Muscle layer of duodenum (tissue), 2 donors: ENCODE measurements around the gene ARID1A.
A peak's percentile ranks its signal among the peaks of the same experiment; 100 is the strongest.

ENCODE experiments used
- H3K27ac ChIP-seq: one replicate; pipeline ENCODE4 v1.7.0; 2013; ENCODE audit warnings: mild to moderate bottlenecking, low read length
- H3K27me3 ChIP-seq: one replicate; pipeline ENCODE4 v1.7.0; 2013; ENCODE audit warnings: low read depth, mild to moderate bottlenecking, control low read depth, low read length
- H3K36me3 ChIP-seq, 2 donors: one replicate each; pipeline ENCODE4 v1.7.0; 2013; ENCODE audit warnings: low read length in 2 of 2, control low read depth in 1 of 2, mild to moderate bottlenecking in 1 of 2; ENCODE audit not compliant: insufficient read depth in 2 of 2, control insufficient read depth in 1 of 2
- H3K4me1 ChIP-seq, 2 donors: one replicate each; pipeline ENCODE4 v1.7.0; 2013; ENCODE audit warnings: low read length in 2 of 2, mild to moderate bottlenecking in 2 of 2, control low read depth in 1 of 2, moderate library complexity in 1 of 2; ENCODE audit not compliant: insufficient read depth in 2 of 2, control insufficient read depth in 1 of 2
- H3K4me3 ChIP-seq, 2 donors: one replicate each; pipeline ENCODE4 v1.7.0; 2013; ENCODE audit warnings: low read length in 2 of 2, low read depth in 1 of 2, mild to moderate bottlenecking in 1 of 2
- H3K9me3 ChIP-seq, 2 donors: one replicate each; pipeline ENCODE4 v1.7.0; 2013; ENCODE audit warnings: low read length in 2 of 2, control low read depth in 1 of 2, mild to moderate bottlenecking in 1 of 2; ENCODE audit not compliant: control insufficient read depth in 1 of 2
- donor health status: healthy.

Gene ARID1A

DNA sequence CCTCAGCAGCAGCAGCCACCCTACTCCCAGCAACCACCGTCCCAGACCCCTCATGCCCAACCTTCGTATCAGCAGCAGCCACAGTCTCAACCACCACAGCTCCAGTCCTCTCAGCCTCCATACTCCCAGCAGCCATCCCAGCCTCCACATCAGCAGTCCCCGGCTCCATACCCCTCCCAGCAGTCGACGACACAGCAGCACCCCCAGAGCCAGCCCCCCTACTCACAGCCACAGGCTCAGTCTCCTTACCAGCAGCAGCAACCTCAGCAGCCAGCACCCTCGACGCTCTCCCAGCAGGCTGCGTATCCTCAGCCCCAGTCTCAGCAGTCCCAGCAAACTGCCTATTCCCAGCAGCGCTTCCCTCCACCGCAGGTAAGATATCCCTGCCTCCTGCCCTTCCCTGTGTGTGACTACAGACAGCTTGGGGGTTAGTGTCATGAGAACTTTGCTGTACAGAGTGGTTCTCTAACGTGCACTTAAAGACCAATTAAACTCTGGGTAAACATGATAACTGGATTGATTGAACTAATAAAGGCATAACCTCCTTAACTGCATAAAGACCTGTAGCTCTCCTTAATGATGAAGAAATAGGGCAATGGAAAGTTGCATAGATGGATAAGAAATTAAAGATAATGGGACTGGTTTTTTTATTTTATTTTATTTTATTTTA, 35.6 kb downstream of the ARID1A start:
- Histone ChIP-seq H3K4me1 (peaks cover 6 to 14% of the 10 kb centered on the region in 2 donors), H3K4me3 (no peak overlapping the region), H3K27ac (no peak overlapping the region), H3K27me3 (no peaks in the 10 kb centered on the region), H3K9me3 (no peaks in the 10 kb centered on the region), H3K36me3 (peaks cover 45 to 55% of the 10 kb centered on the region in 2 donors)

DNA sequence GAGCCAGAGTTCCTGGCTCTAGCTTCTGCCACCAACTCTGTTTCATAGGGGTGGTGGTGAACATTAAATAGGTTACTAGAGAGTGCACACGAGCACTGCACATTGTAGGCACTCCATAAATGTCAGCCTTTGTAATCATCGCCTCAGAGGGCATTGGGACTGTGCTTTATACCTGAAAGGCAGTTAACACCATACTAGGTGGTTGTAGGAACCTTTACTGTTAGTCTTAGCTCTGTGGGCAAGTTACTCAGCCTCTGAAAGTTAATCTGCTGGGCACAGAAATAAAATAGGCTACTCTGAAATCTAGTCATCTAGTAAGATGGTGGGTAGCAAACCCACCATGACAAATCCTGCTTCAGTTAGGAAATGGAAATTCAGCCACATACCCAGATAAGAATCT, 37.6 kb downstream of the ARID1A start:
- Histone ChIP-seq H3K9me3 (no peaks in the 10 kb centered on the region), H3K4me1 (peaks cover 0 to 6% of the 10 kb centered on the region in 2 donors), H3K36me3 (peaks cover 45 to 60% of the 10 kb centered on the region in 2 donors), H3K27ac (no peak overlapping the region), H3K4me3 (no peak overlapping the region), H3K27me3 (no peaks in the 10 kb centered on the region)

DNA sequence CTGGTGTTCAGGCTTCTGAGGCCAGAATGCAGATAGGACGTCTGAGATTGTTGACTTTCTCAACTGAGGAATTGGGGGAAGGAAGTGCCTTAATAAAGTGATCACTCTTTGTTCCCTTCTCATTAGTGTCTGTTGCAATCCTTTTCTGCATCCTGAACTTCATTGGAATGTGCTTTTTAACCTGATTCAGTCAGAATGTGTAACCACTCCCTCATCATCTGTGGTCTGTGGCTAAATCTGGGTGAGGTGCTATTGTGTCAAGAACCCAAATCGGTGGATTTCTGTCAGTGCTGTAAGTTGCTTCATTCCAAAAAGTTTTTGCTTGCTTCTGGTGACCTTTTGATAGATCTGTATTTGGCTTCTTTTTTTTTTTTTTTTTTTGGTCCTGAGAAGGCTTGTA, 38.2 kb downstream of the ARID1A start:
- no peak overlapping the region for H3K4me3 ChIP-seq
- peaks cover 45 to 61% of the 10 kb centered on the region in 2 donors for H3K36me3 ChIP-seq
- H3K27me3 ChIP-seq, result no peaks in the 10 kb centered on the region
- no peak overlapping the region for H3K27ac ChIP-seq
- H3K9me3 ChIP-seq, result no peaks in the 10 kb centered on the region
- peaks cover 0 to 6% of the 10 kb centered on the region in 2 donors for H3K4me1 ChIP-seq

DNA sequence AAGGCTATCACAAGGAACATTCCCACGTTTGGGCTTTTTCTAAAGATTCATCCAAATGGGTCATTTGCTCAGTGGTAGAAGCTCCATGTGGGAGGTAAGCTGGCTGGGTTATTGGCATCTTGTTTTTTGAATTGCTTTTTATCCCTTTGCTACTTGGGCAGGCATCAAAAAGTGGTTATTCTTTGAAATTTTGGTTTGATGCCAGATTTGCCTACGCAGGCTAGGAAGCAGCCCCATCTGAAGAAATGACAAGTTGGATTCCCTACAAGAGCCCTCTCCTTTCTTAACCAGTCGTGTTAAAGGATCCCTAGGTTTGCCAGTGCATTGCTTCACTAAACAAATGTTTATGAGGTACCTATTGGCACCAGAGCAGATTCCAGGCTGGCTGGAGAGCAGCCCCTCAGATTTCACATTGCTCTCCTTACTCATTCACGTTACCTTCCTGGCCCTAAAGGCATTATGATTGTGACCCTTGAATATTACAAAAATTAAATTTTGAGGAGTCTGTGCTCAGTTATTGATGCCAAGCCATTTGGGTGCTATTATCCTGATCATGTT, 38.8 kb downstream of the ARID1A start:
- no peak overlapping the region for H3K4me3 ChIP-seq
- H3K27me3 ChIP-seq, result no peaks in the 10 kb centered on the region
- no peak overlapping the region for H3K27ac ChIP-seq
- peaks cover 0 to 7% of the 10 kb centered on the region in 2 donors for H3K4me1 ChIP-seq
- H3K9me3 ChIP-seq, result no peaks in the 10 kb centered on the region
- H3K36me3 ChIP-seq, result peaks cover 47 to 66% of the 10 kb centered on the region in 2 donors

DNA sequence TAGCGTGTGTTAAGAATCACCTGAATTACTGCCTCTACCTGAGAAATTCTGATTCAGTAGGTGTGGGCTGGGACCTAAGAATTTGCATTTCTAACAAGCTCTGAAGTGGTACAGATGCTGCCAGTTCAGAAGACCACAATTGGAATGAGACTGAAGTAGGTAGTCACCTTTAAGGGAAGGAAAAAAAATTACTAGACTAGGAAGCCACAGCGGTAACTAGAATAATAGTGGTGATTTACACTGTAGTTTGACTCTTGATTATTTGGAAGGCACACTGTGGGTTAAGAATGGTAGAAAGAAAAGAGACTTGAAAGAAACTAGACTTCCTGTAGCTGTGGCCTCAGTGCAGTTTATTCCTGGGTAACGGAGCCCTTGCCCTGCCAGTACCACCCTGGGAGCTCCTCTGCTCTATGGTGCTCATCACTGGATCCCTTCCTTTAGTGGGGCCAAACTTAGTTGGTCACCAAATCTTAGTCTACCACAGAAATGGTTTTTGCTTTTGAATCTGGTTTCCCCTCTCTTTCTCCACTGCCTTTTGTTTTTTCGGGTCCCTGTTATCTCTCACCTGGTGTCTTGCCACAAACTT, 43.6 kb downstream of the ARID1A start:
- Histone ChIP-seq H3K4me3 (no peak overlapping the region), H3K36me3 (peaks cover 18 to 30% of the 10 kb centered on the region in 2 donors), H3K27me3 (no peaks in the 10 kb centered on the region), H3K9me3 (no peaks in the 10 kb centered on the region), H3K4me1 (peaks cover 0 to 14% of the 10 kb centered on the region in 2 donors), H3K27ac (no peak overlapping the region)

DNA sequence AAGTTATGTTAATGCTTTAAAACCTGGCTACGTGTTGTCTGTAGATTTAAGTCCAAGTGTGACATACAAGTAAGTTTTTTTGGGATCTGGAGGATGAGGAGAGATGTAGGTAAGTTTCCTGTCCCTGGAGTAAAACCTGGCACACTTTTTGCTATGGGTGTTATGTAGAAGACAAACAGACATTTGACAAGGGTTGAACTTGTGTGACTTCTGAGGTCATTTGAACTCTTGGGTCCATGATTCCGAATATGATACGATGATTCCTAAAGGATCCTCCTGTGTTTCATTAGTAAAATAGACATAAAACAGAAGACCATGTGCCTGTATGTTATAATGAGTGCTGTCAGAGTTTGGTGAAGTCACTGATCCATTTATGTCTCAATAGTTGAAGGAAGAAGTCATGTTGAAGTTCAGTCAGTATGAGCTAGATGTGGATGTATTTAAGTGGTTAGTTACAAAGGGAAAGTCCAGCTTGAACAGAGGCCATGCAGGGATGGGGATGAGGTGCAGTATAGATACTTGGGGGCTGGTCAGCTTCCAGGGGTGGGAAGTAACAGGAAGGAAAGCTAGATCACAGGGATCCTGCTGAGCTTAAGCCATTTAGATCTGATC, 44.3 kb downstream of the ARID1A start:
- peaks cover 0 to 18% of the 10 kb centered on the region in 2 donors for H3K4me1 ChIP-seq
- no peaks in the 10 kb centered on the region for H3K27me3 ChIP-seq
- no peak overlapping the region for H3K27ac ChIP-seq
- no peak overlapping the region for H3K4me3 ChIP-seq
- no peaks in the 10 kb centered on the region for H3K9me3 ChIP-seq
- peaks cover 17 to 26% of the 10 kb centered on the region in 2 donors for H3K36me3 ChIP-seq

DNA sequence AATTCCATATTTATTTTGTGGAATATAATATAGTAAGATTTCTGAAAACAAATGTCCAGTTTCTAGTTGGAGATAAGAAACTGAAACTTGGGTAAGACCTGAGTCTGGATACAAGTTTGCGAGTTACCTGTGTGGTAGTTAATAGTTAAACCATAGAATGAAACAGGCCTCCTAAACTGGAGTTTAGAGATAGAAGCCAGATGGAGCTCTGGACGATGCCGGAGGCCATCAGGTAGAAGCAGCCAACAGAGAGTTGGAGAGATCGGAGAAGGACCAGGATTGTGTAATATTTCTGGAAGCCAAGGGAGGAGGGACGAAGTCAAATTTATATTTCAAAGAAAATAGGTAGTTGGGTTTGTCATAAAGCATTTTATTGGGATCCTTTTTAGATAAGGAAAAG, 45.1 kb downstream of the ARID1A start:
- Histone ChIP-seq H3K27ac (no peak overlapping the region), H3K9me3 (no peaks in the 10 kb centered on the region), H3K36me3 (peaks cover 9 to 22% of the 10 kb centered on the region in 2 donors)

DNA sequence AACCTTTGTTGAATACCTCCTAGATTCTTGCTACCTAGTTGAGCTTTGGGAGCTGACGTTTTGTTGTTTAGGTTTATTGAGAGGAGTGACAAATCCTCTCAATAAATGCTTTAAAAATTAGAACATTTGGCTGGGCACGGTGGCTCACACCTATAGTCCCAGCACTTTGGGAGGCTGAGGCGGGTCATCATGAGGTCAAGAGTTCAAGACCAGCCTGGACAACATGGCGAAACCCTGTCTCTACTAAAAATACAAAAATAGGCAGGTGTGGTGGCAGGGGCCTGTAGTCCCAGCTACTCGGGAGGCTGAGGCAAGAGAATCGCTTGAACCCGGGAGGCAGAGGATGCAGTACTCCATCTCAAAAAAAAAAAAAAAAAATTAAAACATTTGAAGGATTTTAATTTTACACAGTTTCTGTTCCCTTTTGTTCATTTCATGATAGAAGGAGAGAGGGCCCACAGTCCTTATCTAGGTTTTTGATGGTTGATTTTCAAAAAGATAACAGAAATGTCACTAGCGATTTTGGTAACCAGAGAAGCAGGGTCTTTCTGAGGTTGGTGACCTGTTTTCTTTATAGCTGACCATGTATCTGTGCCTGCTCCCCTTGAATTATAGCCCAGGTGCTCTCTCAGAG, 47.7 kb downstream of the ARID1A start:
- no peak overlapping the region for H3K4me3 ChIP-seq
- H3K4me1 ChIP-seq, result peaks cover 0 to 29% of the 10 kb centered on the region in 2 donors
- H3K27ac ChIP-seq, result peak overlapping the region; percentile 73
- no peaks in the 10 kb centered on the region for H3K27me3 ChIP-seq
- peaks cover 8 to 18% of the 10 kb centered on the region in 2 donors for H3K36me3 ChIP-seq
- H3K9me3 ChIP-seq, result no peaks in the 10 kb centered on the region

More for the DNA sequence above, 45.1 kb downstream of the ARID1A start:
- Histone ChIP-seq H3K4me1 (peaks cover 0 to 21% of the 10 kb centered on the region in 2 donors), H3K4me3 (no peak overlapping the region), H3K27me3 (no peaks in the 10 kb centered on the region)

DNA sequence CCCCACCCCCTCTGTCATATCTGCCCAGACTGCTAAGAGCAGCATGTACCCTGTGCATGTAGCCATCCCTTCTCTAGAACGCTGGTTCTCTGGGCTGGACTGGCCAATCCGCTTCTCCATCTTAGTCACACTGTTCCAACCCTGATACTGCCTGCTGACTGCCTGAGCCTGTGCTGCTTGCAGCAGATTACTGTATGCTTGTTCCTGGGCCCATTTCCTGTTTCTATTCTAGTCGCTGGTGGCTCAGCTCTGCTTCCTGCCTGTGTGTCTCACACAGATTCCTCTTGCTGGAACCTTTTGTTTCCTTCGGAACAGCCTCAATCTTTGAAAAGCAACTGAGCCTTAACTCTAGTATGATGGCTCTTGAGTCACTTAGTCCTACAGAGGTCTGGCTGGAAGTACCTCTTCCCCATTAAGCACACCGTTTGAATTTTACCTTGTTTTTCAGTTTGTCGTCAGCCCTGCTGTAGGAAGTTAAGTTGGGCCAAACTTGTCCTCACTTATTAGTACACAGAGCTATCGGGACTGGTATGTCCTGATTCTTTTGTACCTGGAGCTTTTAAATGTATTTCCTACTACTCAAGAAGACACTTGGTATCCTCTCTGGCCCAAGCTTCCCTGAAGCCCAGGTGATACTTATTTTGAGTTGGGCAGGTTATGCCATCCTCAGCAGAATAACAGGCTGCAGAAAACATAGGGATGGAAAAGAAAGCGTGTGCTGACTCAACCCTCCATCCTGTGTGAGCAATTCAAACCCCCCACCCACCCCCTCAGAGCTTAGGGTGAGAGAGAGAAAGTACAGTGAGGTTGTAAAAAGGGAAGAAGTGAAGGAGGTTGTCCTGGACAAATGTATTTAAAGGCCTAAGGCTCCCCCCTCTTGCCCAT, 48.5 kb downstream of the ARID1A start:
- H3K27ac ChIP-seq, result peak overlapping the region; percentile 73
- H3K9me3 ChIP-seq, result no peaks in the 10 kb centered on the region
- peaks cover 7 to 14% of the 10 kb centered on the region in 2 donors for H3K36me3 ChIP-seq
- no peaks in the 10 kb centered on the region for H3K27me3 ChIP-seq
- peaks cover 0 to 30% of the 10 kb centered on the region in 2 donors for H3K4me1 ChIP-seq
- peak overlapping the region; percentile 2 to 30 for H3K4me3 ChIP-seq

DNA sequence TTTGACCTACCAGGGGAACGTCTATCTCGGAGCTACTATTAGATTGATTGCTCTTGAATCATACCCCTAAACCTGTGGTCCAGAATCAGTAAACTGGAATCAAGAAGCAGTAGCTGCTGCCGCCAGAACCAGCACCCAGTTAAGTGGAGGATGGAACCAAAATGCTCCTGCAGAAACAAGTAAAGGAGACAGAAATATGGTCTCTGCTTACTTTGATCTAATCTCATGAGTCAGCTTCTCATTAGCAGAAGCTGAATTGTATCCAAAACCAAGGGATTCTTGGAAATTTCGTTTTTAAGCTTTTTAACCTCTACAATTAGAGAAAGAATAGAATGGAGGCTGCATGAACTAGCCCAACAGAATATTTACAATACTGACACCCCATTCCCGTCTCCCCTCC, 49.4 kb downstream of the ARID1A start:
- H3K36me3 ChIP-seq, result peaks cover 3 to 18% of the 10 kb centered on the region in 2 donors
- H3K9me3 ChIP-seq, result no peaks in the 10 kb centered on the region
- peaks cover 3 to 27% of the 10 kb centered on the region in 2 donors for H3K4me1 ChIP-seq
- H3K27ac ChIP-seq, result peak overlapping the region; percentile 73
- H3K27me3 ChIP-seq, result no peaks in the 10 kb centered on the region
- no peak overlapping the region for H3K4me3 ChIP-seq
